Measurements from ENCODE around the gene SNX24. TPM values are rescaled to one million over a fixed set of nuclear protein-coding genes. Genes with fewer than 3 reads are reported as not detected.

The SNX24 gene
- total RNA-seq, 1 donor: 26.5 TPM

DNA sequence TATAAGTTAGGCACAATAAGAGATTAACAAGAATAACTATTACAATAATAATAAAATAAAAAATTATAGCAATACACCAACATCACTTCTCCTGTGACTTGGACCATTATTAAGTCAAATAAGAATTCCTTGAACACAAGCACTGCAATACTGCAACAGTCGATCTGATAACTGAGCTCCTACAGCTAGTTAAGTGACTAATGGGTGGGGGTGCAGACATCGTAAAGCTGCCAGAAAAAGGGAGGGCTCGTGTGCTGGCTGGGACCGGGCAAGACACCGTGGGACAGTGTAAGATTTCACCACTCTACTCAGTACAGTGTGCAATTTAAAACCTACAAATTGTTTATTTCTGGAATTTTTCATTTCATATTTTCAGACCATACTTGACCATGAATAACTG lies 78.8 kb downstream of the SNX24 start:
- TF ChIP-seq, protein P1, sequence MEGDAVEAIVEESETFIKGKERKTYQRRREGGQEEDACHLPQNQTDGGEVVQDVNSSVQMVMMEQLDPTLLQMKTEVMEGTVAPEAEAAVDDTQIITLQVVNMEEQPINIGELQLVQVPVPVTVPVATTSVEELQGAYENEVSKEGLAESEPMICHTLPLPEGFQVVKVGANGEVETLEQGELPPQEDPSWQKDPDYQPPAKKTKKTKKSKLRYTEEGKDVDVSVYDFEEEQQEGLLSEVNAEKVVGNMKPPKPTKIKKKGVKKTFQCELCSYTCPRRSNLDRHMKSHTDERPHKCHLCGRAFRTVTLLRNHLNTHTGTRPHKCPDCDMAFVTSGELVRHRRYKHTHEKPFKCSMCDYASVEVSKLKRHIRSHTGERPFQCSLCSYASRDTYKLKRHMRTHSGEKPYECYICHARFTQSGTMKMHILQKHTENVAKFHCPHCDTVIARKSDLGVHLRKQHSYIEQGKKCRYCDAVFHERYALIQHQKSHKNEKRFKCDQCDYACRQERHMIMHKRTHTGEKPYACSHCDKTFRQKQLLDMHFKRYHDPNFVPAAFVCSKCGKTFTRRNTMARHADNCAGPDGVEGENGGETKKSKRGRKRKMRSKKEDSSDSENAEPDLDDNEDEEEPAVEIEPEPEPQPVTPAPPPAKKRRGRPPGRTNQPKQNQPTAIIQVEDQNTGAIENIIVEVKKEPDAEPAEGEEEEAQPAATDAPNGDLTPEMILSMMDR (IDR thresholded peaks at IDR 0.05; ENCODE audit: insufficient read depth, low read length): no peak
- DNase-seq (ENCODE audit: low read depth): peak; percentile 78
- no peak overlapping the region for H3K4me3 ChIP-seq (ENCODE audit: low read depth, low read length)

- TF ChIP-seq, protein P1 (IDR thresholded peaks at IDR 0.05; ENCODE audit: insufficient read depth, low read length): no peak
- no peak overlapping the region for H3K4me3 ChIP-seq (ENCODE audit: low read depth, low read length)
- no peak for DNase-seq (ENCODE audit: low read depth)
Measured at GRCh38 chr5:122924719-122925395, 79.4 kb downstream of the SNX24 start.

- DNase-seq (ENCODE audit: low read depth): no peak
- H3K4me3 ChIP-seq (ENCODE audit: low read depth, low read length): no peak overlapping the region
- TF ChIP-seq, protein P1 (IDR thresholded peaks at IDR 0.05; ENCODE audit: insufficient read depth, low read length): no peak
Measured at GRCh38 chr5:122929001-122929400, 83.6 kb downstream of the SNX24 start.

DNA sequence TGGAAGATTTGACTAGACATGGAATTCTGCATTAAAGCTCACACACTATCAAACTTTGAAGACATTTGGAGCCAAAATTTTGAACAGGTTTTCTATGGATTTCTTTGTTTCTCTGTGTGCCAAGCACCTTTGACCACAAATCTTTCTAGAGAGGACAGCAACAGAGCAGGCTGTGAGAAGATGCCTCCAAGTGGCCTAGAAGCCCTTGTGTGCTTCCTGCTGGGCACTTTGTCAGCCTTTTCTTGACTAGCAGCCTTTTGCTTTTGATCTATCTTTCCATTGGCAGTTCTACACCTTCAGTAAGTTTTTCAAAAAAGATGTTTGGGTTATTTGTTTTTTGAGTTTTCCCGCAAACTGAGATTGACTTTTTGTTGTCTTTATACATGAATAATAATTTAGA lies 84.6 kb downstream of the SNX24 start:
- no peak overlapping the region for H3K4me3 ChIP-seq (ENCODE audit: low read depth, low read length)
- DNase-seq (ENCODE audit: low read depth): no peak

GRCh38 chr5:122933956-122934355 lies 88.5 kb downstream of the SNX24 start:
- no peak overlapping the region for H3K4me3 ChIP-seq (ENCODE audit: low read depth, low read length)
- TF ChIP-seq, protein P1 (IDR thresholded peaks at IDR 0.05; ENCODE audit: insufficient read depth, low read length): no peak
- no peak for DNase-seq (ENCODE audit: low read depth)

More for the DNA sequence above, 84.6 kb downstream of the SNX24 start:
- TF ChIP-seq, protein P1 (IDR thresholded peaks at IDR 0.05; ENCODE audit: insufficient read depth, low read length): no peak

DNA sequence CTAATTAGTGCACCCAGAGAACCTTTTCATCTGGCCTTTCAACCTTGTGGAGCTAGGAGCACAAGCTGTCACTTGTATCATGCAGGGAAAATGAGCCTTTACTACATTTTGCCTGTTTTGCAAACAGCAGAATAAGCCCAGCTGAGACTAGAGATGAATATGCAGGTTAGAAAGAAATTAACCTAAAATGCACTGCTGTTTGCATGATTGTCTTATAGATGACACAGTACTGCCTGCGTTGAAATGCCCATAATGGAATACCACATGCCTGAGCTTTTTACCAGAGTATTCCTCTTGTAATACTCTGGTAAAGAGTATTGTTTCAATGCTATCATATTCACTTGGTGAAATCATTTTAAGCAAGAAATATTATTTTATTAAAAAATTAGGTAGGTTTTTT lies 90.7 kb downstream of the SNX24 start:
- no peak for DNase-seq (ENCODE audit: low read depth)
- no peak overlapping the region for H3K4me3 ChIP-seq (ENCODE audit: low read depth, low read length)
- TF ChIP-seq, protein P1 (IDR thresholded peaks at IDR 0.05; ENCODE audit: insufficient read depth, low read length): no peak

GRCh38 chr5:122937914-122938313 lies 92.5 kb downstream of the SNX24 start:
- no peak for DNase-seq (ENCODE audit: low read depth)
- TF ChIP-seq, protein P1 (IDR thresholded peaks at IDR 0.05; ENCODE audit: insufficient read depth, low read length): no peak
- H3K4me3 ChIP-seq (ENCODE audit: low read depth, low read length): no peak overlapping the region
